ENCODE measurements around the gene C10orf105.

The C10orf105 gene

DNA sequence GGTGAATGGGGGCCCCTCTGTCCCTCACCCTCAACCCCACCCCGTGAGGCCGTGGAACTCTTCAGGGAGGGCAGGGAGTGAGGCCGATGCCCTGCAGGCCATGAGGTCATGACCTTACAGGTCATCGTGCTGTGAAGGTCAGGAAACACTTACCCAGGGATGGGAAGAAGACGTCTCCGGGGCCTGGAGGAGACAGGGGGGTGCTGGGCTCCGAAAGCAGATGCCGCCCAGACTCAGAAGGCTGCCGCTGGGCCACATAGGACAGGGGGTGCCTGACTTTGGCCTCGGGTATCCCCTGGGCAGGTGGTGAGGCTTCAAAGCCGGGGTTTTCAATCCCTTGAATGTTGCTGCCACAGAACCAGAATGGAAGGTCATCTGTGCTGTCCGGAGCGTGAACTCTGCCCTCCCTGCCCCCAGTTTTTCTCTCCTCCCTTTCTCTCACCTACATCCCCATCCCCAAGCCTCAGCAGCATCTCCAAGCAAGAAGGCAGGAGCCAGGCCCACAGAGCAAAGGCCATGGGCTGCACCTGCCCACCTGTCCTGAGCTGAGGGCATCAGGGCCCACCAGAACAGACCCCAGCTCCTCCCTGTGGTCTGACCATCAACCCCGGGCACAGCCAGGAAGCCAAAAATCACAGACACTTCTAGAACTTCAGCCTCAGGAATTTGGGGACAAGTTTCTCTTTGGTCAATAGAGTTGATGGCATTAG, 32.1 kb upstream of the C10orf105 start:
- DNase-seq (ENCODE audit: low read depth) = no peak

DNA sequence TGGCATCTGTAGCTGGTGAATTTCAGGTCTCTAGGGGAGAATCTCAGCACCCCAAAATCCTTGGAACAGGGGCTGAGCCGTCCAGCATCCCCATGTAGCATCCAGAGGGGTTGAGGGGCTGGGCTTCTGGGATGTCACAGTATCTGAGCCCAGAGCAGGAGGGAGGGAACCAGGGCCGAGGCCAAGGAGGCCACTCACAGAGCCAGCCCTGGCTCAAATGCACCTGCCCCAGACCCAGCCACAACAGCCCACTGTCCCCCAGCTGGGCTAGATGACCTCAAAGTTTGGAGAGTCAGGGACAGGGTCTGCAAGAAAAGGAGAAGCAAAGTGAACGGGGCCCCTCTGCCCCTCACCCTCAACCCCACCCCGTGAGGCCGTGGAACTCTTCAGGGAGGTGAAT, 31.4 kb upstream of the C10orf105 start:
- DNase-seq (ENCODE audit: low read depth) = no peak

DNA sequence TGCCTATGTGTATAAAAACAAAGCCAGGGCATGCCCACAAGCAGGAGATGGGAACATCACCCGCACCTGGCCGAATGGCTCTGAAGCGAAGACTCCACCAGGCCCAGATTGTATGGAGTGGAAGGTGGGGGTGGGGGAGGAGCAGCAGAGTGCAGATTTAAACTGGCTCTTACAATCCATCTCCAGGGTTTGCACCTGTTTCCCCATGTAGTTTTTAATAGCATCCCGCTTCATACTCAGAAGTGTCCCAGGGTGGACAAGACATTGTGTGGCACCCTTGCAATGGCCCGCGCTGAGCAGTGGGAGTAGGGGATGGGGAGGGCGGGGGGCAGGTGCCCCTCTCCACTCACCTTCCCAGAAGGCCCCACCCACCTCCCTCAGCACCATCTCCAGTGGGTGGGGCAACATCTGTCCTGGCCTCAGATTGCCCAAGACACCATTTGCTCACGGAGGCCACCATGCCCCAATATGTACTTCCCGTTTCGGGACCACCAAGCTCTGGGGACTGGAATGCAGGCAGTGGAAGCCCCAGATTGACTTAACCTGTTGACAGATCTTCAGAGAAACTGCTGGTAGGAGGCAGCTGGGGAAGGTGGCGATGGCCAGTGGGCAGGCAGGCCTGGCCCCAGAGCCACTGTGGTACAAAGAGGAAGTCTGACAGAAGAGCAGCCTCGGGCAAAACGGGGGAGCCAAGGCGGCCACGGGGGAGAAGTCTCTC, 30.7 kb upstream of the C10orf105 start:
- DNase-seq (ENCODE audit: low read depth) = no peak

DNA sequence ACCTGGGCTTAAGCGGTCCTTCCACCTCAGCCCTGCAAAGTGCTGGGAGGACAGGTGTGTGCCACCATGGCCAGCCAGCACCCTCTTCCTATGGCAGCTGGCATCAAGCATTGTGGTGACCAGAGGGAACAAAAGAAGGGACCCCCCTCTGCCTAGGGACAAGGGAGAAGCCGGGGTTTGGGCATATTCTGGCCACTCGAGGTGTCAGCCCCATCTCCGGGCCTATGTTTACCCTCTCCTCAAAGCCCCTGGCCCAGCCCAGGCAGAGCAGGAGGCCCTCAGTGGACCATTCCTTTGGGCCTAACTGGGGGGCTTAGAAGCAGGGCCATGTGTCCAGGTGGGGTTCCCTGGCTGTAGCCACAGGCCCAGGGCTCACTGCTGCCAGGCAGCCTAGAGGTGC, 29.8 kb upstream of the C10orf105 start:
- no peak for DNase-seq (ENCODE audit: low read depth)

DNA sequence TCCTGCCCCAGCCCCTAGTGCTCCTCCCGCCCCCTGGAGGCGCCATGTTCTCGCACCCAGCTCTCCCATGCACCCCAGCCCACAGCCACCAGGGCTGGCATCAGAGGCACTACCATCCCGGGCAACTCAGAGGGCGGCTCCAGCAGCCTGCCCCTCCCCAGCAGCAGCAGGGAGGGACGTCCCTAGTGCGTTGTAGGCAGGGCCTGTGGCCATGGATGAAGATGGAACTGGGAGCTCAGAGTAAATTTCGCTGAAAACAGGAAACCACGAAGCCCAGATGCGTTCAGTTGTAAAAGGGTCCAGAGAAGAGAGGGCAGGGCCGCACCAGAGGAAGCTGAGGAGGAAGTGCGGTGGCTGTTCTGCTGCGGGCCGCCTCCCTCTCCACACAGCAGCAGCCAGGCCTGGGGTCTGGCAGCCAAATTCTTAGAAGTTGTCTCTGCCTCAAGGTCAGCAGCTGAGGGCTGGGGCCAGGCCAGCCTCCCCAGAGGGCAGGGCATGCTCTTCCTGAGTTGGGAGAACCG, 29.2 kb upstream of the C10orf105 start:
- DNase-seq (ENCODE audit: low read depth) = no peak

DNA sequence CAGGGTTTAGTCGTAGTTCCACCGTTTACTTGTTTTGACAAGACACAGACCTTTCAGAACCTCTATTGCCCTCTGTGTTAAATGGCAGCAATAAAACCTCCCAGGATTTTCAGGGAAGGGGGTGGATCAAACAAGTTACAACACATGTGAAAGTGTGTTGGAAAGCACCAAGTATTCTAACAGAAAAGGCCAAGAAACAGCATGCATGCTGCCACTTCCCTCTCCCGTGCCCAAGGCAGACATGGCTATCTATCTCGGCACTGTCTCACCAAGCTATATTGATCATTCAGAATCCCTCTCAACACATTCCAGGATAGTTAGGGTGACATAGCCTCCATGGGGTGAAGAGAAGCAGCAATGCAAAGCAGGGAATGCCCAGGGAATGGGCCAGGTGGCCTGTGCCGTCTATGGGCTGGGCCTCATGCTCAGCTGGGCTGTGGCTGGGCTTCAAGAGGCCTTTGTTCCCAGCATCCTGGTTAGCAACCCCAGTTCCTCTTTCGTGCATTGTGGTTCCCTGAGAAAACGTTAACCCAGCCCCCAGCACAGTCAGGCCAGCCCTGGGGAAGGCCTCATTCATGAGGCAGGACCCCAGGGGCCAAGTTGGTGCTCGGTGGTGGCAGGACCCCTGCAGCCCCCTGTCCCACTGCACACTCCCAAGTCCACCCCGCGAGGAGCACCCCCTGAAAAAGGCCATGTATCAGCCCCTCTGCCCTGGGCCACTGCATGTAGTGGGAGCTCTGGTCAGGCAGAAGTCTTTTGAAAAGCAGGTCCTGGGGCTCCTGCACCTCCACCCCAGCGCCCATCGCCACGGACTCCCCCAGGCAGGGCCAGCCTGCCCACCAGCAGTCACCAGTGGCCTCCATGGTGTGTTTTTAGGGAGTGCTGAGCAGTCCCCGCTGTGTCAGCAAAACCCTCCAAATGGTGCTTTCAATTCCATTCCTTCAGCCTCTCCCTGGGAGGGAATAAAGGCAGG, 28.3 kb upstream of the C10orf105 start:
- DNase-seq (ENCODE audit: low read depth) = no peak

DNA sequence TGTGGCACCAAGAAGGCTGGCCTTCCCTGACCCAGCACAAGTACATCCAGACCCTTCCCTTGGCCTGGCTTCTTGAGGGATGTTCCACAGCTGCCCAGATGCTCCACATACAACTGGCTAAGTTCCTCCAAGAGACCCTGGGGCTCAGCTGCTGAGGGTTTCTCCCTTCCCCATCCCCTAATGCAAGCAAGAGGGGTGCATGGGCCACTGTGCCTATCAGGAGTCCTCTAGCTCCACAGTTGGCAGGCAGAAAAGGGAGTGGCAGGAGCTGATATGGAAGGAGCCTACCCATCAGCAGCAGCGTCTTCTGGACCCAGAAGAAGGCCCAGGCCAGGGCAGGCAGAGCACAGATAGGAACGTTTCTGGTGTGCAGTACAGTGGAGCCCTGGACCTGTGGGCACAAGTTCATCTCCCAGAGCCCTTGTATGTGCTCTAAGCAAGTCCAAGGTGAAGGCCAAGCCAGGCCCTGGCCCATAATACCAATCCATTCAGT, 27.5 kb upstream of the C10orf105 start:
- DNase-seq (ENCODE audit: low read depth) = no peak

DNA sequence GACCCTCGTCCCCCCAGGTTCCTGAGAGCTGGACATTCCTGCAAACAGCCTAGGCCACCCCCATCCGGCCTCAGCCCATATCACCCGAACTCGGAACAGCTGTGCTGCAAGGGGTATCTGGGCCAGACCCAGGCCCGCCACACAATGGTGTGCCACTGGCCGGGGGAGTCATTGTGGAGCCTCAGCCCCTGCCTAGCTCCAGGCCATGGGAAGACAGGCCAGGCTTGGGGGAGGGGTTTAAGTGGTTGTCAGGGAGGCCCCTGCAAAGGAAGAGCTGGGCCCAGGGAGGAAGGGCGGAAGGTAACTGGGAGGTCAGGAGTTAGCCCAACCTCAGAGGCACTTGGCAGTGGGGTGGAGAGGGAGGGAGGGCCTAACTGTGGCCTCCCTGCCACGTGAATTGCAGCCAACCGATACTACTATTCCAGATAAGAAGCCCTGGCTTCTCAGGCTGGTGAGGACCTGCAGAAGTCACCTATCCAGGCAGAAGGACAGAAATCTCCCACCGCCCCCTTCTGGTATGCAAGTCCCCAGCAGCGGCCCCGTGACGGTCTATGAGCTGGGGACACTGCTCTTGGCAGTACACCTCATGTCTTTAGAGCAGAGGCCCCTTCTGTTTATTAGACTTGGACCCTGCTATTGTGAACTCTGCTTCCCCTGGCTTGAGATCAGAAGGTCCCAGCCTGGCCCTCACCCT, 26.9 kb upstream of the C10orf105 start:
- DNase-seq (ENCODE audit: low read depth) = no peak

DNA sequence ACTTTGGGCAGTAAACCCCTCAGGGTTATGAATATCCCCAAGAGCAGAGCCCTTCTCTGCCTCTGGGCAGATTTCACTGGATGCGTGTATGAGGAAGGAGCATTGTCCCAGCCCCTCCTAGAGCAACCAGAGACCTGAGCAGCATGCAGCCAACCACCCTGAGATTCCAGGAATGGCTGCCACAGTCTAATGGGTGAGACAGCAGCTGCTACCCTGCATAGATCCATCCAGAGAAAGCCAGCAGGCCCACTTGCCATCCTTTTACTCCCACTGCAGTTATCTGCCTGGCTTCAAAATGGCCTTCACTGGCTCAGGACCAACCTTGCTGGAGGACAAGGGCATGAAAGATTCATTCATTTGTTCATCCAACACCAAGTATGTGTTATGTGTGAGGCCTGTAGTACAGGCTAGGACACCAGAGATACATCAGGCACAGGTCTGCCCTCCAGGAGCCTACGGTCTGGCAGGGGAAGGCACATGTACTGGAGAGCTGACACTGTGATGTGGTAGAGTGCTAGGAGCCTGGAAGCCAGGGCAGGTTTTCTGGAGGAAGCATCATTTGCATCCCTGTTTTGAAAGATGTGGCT, 26.2 kb upstream of the C10orf105 start:
- DNase-seq (ENCODE audit: low read depth) = no peak

DNA sequence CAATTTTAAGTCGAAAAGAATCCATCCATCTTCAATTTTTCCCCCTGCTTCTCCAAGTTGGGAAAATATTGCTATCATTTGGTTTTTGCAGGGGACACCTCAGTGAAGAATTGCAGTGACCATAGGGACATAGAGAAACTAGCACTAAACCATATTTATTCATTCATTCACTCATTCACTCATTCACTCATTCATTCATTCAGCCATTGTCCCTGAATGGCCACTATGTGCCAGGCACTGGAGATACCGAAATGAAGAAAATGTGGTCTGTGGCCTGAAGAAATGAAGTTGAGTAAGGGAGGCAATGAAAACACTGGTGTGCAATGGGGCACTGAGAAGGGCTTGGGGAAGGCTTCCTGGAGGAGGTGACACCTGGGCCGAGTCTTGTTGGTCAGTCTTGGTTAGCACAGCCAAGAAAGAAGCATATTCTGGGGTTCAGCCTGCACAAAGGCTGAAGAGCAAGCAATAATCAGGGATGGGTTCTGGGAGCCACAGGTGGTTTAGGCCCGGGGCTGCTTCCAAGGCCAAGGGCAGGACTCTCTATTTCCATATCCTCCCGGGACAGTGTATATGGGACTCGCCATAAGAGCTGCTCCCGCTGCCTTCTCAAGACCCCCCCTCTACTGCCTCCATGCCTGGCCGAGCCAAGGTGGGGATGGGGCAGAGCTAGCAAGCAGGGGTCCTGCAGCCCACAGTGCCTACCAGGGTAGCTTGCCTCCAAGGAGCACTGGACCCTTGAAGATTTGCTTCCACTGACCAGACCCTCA, 25.5 kb upstream of the C10orf105 start:
- no peak for DNase-seq (ENCODE audit: low read depth)

DNA sequence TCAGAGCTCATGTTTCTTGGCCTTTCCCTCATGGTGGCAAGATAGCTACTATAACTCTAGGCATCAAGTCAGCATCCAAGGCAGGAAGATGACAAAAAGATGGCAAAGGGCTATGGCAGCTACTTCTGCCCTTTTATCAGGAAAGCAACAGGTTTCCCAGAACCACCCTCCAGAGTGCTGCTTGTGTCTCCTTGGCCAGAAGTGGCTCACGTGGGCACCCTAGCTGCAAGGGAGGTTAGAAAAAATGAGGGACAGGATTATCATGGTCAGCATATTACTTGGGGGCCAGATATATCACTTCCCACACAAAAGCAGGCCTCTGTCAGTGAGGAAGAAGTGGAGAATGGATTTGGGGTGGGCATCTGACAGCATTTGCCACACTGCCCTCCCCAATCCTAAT, 24.3 kb upstream of the C10orf105 start:
- DNase-seq (ENCODE audit: low read depth) = no peak

DNA sequence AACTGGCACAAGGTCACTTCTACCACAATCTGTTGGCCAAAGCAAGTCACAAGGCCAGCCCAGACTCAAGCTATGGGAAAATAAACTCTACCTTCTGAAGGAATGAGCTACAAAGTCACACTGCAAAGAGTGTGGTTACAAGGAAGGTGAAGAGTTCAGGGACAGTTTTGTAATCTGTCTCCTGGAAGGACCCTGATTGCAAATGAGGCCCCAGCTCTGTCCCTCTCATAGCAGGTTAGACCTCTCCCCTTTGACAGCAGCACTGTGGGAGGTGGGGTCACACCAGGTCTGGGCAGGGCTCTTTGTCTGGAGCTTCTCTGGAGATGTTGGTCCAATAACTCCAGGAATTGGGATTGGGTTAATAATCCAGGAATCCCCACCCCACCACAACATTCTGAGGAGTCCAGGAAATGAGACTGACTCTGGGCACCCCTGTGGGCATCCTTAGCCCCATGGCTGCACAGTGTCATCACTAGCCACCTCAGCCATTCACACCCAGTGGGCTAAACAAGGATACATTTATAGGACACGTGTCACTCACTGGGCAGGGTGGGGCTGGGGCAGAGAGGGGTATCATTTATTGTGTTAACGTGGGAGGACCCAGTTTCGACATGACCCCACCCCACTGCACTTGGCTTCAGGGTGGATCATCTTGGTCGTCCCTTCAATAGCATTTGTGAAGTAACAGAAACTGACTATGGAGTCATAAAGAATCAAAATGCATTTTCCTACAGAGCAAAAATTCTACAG, 23.7 kb upstream of the C10orf105 start:
- no peak for DNase-seq (ENCODE audit: low read depth)

DNA sequence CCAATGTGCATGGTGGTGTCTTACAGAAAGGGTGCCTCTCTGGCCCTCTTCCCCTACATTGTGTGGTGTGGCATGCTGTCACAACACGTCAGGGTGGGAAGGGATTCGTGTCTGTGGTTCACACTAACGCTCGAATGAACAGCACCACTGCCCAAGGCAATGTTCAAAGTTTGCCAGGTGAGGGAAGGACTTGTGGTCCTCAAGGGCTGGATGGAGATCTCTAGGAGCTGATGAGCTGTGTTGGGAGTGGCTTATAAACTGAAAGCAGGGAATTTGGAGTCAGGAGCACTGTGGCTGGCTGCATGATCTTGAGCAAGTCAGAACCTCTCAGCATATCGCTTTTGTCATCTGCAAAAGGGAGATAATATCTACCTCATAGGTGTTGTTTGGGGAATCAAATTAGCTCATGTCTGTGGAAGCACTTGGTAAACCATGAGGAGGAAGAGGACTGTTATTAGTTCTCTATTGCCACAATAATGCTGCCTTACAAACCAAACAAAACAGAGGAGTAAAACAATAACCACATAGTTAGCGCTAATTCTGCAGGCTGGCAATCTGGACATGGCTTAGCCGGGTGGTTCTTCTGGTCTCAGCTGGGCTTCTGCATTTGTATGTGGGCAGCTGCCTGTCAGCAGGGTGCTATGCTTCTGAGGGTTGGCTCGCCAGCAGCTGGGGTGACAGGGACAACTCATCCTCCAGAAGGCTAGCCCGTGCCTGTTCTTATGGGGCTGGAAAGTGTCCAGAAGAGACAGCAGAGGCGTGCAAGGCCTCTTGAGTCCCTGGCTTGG, 22.9 kb upstream of the C10orf105 start:
- DNase-seq (ENCODE audit: low read depth) = no peak

DNA sequence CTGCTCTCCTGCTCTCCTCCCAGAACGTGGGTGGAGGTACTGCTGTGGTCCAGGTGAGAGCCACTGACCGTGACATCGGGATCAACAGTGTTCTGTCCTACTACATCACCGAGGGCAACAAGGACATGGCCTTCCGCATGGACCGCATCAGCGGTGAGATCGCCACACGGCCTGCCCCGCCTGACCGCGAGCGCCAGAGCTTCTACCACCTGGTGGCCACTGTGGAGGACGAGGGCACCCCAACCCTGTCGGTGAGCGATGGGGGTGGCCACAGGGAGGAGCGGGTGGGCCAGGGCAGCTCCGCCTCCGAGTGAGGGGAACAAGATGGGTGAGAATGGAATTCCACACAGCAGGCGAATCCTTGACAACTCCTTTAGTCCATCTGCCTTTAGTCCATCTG, 22.1 kb upstream of the C10orf105 start:
- DNase-seq (ENCODE audit: low read depth) = no peak

DNA sequence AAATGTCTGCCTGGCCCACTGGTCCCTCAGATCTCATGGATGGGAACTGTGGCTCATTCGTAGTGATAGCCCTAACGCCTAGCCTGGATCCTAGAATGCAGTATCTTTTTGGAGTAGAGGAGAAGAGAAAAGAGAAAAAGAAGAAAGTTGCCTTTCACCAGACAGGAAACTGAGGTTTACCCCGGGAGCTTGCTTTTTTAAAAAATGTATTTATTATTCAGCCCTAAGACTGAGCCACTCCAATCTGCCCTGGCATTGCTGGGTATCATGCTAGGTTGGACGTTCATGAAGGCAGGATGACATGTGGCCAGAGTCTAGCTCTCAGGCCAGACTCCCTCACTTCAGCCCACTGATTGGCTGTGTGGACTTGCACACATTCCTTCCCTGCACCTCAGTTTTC, 21.5 kb upstream of the C10orf105 start:
- no peak for DNase-seq (ENCODE audit: low read depth)

DNA sequence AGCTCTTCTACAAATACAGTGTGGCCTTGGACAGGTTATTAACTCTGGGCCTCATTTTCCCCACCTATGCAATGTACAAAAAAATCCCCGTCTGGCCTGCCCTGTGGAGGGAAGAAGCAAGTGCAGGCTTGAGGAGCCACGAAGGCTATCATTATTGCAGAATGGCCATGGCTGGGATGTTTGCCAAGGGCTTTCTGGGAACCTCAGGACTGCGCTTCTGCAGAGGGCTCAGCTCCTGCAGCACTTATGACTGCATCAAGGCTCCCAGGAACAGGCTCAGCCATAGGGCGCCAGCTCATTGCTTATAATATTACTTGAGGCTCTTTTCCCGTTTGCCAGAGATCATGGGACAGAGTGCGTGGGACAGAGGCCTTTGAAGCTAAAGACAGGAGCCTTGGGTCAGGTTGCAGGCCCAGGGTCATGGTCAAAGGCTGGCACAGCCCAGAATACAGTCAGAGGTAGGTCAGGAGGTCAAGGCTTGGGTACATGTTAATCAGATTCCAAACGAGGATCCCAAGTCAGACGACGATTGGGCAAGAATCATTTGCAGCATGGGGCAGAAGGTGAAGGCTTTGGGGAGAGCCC, 20.6 kb upstream of the C10orf105 start:
- DNase-seq (ENCODE audit: low read depth) = no peak

DNA sequence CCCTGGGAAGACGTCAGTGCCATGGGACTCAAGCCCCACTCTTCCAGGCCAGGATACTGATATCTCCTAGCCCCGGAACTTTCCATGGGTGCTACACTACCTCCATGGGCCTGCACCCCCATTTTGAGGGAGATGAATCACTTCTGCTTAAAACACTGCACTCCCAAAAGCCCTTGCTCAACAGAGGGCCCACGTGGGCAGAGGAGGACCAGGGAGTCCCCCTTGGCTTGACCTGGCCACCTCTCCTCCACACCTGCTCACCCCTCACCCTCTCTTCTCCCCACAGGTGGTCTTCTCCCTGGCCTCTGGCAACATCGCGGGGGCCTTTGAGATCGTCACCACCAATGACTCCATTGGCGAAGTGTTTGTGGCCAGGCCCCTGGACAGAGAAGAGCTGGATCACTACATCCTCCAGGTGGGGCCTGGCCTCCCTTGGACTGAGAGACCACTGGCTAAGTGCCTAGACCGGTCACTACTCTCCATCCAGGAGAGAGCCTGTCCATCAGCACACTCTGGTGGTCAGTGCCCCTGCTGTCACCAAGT, 19.9 kb upstream of the C10orf105 start:
- no peak for DNase-seq (ENCODE audit: low read depth)

DNA sequence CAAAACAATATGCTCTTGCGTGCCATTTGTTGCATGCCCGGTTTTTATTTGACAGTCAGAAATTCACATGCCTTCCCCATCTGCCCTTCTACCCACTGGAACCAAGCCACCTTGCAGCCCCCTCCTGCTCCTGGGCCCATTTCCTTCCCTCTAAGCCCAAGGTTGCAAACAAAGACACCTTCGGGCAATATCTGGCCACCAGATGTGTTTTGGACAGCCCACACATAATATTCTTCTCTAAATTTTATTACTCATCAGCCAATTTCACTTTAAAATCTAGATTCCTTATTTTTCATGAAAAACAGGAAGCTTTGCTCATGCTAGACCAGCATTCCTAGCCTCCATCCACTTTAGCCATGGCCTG, 18.2 kb upstream of the C10orf105 start:
- DNase-seq (ENCODE audit: low read depth) = no peak
